ENCODE data around the gene FHOD3.

GRCh38 chr18:36460854-36461253, 163.3 kb downstream of the FHOD3 start:
- no peak for TF ChIP-seq EZH2phosphoT487 (IDR thresholded peaks at IDR 0.05; ENCODE audit: borderline replicate concordance, low read length)
- no peak for TF ChIP-seq CTCF (conservative IDR thresholded peaks at IDR 0.05; ENCODE audit: low read depth, low read length)
- no peak for TF ChIP-seq EZH2 (IDR thresholded peaks at IDR 0.05; ENCODE audit: low read length, unreplicated experiment)
